GM18858 (cell line): ENCODE results near the gene PAX5.

Experiments
- ATAC-seq: cut with Tn5 transposase; IDR thresholded peaks from one replicate; pipeline ENCODE4 v1.9.1; 2021; ENCODE audit not compliant: unreplicated experiment

The PAX5 gene

GRCh38 chr9:36988848-36989247, 45.2 kb downstream of the PAX5 start:
- no peak for ATAC-seq

- no peak for ATAC-seq
Measured at GRCh38 chr9:36987891-36988290, 46.2 kb downstream of the PAX5 start.

- no peak for ATAC-seq
Measured at GRCh38 chr9:36987409-36987808, 46.7 kb downstream of the PAX5 start.

- ATAC-seq: no peak
Measured at GRCh38 chr9:36986468-36987408, 47.3 kb downstream of the PAX5 start.

- ATAC-seq: no peak
Measured at GRCh38 chr9:36985769-36986467, 48.1 kb downstream of the PAX5 start.

- no peak for ATAC-seq
Measured at GRCh38 chr9:36985061-36985768, 48.9 kb downstream of the PAX5 start.

GRCh38 chr9:36980148-36980974, 53.7 kb downstream of the PAX5 start:
- no peak for ATAC-seq

- no peak for ATAC-seq
Measured at GRCh38 chr9:36976371-36977030, 57.6 kb downstream of the PAX5 start.

- ATAC-seq: no peak
Measured at GRCh38 chr9:36974731-36975130, 59.3 kb downstream of the PAX5 start.

GRCh38 chr9:36971935-36972488, 62.1 kb downstream of the PAX5 start:
- ATAC-seq: no peak

GRCh38 chr9:36970007-36970888, 63.8 kb downstream of the PAX5 start:
- ATAC-seq: no peak

- no peak for ATAC-seq
Measured at GRCh38 chr9:36969216-36969771, 64.8 kb downstream of the PAX5 start.

GRCh38 chr9:36968574-36969215, 65.4 kb downstream of the PAX5 start:
- ATAC-seq: no peak

- ATAC-seq: no peak
Measured at GRCh38 chr9:36967997-36968396, 66.1 kb downstream of the PAX5 start.

- no peak for ATAC-seq
Measured at GRCh38 chr9:36966371-36967097, 67.5 kb downstream of the PAX5 start.

GRCh38 chr9:36964791-36965190, 69.3 kb downstream of the PAX5 start:
- ATAC-seq: no peak

- no peak for ATAC-seq
Measured at GRCh38 chr9:36963346-36963745, 70.7 kb downstream of the PAX5 start.
